ENCODE results near the gene GRID2.

Gene GRID2

DNA sequence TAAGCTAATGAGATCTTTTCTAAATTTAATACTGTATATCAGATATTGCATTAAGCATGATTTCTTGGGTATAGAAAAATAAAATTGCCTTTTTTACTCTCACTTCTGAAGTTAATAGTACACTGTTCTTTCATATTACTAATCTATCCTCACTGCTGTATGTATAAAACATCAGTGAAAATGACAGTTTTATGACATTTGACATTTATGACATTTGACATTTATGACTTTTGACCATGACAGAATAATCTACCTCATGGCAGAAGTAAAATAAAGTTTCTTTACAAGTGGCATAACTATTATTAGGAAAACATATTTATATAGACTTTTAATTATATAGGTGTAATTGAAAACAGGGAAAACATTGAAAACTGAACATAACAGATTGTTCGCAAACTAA is 13.3 kb downstream of the GRID2 start:
- no peak overlapping the region for H3K9ac ChIP-seq (ENCODE audit: low read length)
- no peak overlapping the region for H3K27ac ChIP-seq (ENCODE audit: low read depth, low read length)
- no peak overlapping the region for H2BK12ac ChIP-seq (ENCODE audit: low read length)
- no peak overlapping the region for H3K4me3 ChIP-seq (ENCODE audit: low read depth, low read length)
- no peaks in the 10 kb centered on the region for H3K79me1 ChIP-seq (ENCODE audit: low read length)
- no peak overlapping the region for H3K23ac ChIP-seq (ENCODE audit: low read length)
- H3K4me2 ChIP-seq (ENCODE audit: low read length) = no peak overlapping the region
- H4K91ac ChIP-seq (ENCODE audit: low read depth, low read length) = no peak overlapping the region
- H3K14ac ChIP-seq (ENCODE audit: low read length) = no peak overlapping the region
- no peaks in the 10 kb centered on the region for H3K36me3 ChIP-seq (ENCODE audit: control insufficient read depth in 1 of 2, insufficient read depth in 2 of 2, low read length in 2 of 2)
- H2AFZ ChIP-seq (ENCODE audit: insufficient read depth, low read length, poor library complexity) = no peak overlapping the region
- no peak overlapping the region for H4K12ac ChIP-seq (ENCODE audit: low read depth, low read length)
- H2BK120ac ChIP-seq (ENCODE audit: insufficient read depth, low read length, poor library complexity) = no peak overlapping the region
- no peaks in the 10 kb centered on the region for H3K79me2 ChIP-seq (ENCODE audit: control insufficient read depth, insufficient read depth, low read length, poor library complexity)
- WGBS (ENCODE audit: extremely low coverage, insufficient coverage, insufficient read length) = no CpG with 5 or more reads among the region's 1 CpG
- no peak overlapping the region for H3K18ac ChIP-seq (ENCODE audit: low read length)
- no peaks in the 10 kb centered on the region for H3K9me3 ChIP-seq (ENCODE audit: insufficient read depth, low read depth, low read length)
- no peaks in the 10 kb centered on the region for H3K27me3 ChIP-seq (ENCODE audit: insufficient read depth, low read length)
- H2BK5ac ChIP-seq (ENCODE audit: low read depth, low read length, poor library complexity) = no peak overlapping the region
- no peak for DNase-seq
- H3K4ac ChIP-seq (ENCODE audit: low read depth, low read length) = no peak overlapping the region
- no peaks in the 10 kb centered on the region for H3K4me1 ChIP-seq (ENCODE audit: control insufficient read depth in 1 of 2, insufficient read depth in 2 of 2, low read length in 2 of 2)
- H2AK5ac ChIP-seq (ENCODE audit: low read length) = no peak overlapping the region
- H4K8ac ChIP-seq (ENCODE audit: low read depth, low read length) = no peak overlapping the region

DNA sequence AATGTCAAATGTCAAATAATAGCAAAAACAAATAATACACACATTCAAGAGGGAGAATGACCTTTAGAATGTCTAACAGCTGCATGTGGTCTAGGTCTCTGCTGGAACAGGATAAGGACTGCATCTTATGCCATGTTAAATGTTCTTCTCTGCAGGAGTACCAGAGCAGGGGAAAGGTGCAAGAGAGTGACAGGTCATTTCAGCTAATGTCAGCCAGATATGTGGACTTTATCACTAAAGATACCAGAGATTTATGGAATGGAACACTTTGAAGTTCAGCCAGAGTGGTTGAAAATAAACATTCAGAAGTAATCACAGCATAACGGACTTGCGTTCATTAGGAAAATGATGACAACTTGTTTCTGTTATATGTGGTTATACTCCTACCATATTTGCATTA is 24.3 kb downstream of the GRID2 start:
- H2BK5ac ChIP-seq (ENCODE audit: low read depth, low read length, poor library complexity) = no peak overlapping the region
- DNase-seq = no peak

DNA sequence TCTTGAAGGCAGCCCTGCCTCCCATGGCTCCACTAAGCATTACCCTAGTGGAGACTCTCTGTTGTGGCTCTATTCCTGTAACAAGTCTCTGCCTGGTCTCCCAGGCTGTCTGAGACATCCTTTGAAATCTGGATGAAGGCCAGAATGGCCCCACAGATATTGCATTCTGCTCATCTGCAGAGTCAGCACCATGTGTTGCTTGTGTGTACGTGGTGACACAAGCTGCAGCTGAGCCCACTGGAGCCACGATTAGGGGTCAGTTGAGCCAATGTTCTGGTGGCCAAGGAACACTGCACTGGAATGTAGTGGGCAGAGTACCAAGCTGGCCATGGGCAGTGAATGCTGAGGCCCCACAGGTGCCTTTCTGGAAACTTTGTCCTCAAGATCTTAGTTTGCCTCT is 29.2 kb downstream of the GRID2 start:
- Histone ChIP-seq H3K18ac (ENCODE audit: low read length) (no peak overlapping the region), H4K12ac (ENCODE audit: low read depth, low read length) (no peak overlapping the region), H3K4me2 (ENCODE audit: low read length) (no peak overlapping the region), H3K27me3 (ENCODE audit: insufficient read depth, low read length) (no peaks in the 10 kb centered on the region), H4K8ac (ENCODE audit: low read depth, low read length) (no peak overlapping the region), H3K4me3 (ENCODE audit: low read depth, low read length) (no peak overlapping the region), H3K14ac (ENCODE audit: low read length) (no peak overlapping the region), H3K27ac (ENCODE audit: low read depth, low read length) (no peak overlapping the region), H2BK120ac (ENCODE audit: insufficient read depth, low read length, poor library complexity) (no peak overlapping the region), H2AFZ (ENCODE audit: insufficient read depth, low read length, poor library complexity) (no peak overlapping the region), H3K9me3 (ENCODE audit: insufficient read depth, low read depth, low read length) (no peaks in the 10 kb centered on the region), H3K4me1 (ENCODE audit: control insufficient read depth in 1 of 2, insufficient read depth in 2 of 2, low read length in 2 of 2) (no peaks in the 10 kb centered on the region), H3K4ac (ENCODE audit: low read depth, low read length) (no peak overlapping the region), H4K91ac (ENCODE audit: low read depth, low read length) (no peak overlapping the region), H3K79me1 (ENCODE audit: low read length) (no peaks in the 10 kb centered on the region), H3K9ac (ENCODE audit: low read length) (no peak overlapping the region), H3K23ac (ENCODE audit: low read length) (no peak overlapping the region), H3K36me3 (ENCODE audit: control insufficient read depth in 1 of 2, insufficient read depth in 2 of 2, low read length in 2 of 2) (no peaks in the 10 kb centered on the region), H2BK12ac (ENCODE audit: low read length) (no peak overlapping the region), H3K79me2 (ENCODE audit: control insufficient read depth, insufficient read depth, low read length, poor library complexity) (no peaks in the 10 kb centered on the region), H2AK5ac (ENCODE audit: low read length) (no peak overlapping the region), H2BK5ac (ENCODE audit: low read depth, low read length, poor library complexity) (no peak overlapping the region)
- WGBS (ENCODE audit: extremely low coverage, insufficient coverage, insufficient read length) = no CpG with 5 or more reads among the region's 2 CpGs
- DNase-seq = no peak

More for the DNA sequence above, 24.3 kb downstream of the GRID2 start:
- Histone ChIP-seq H4K91ac (ENCODE audit: low read depth, low read length) (no peak overlapping the region), H3K79me1 (ENCODE audit: low read length) (no peaks in the 10 kb centered on the region), H3K36me3 (ENCODE audit: control insufficient read depth in 1 of 2, insufficient read depth in 2 of 2, low read length in 2 of 2) (no peaks in the 10 kb centered on the region), H3K27me3 (ENCODE audit: insufficient read depth, low read length) (no peaks in the 10 kb centered on the region), H3K27ac (ENCODE audit: low read depth, low read length) (no peak overlapping the region), H3K4ac (ENCODE audit: low read depth, low read length) (no peak overlapping the region), H2BK12ac (ENCODE audit: low read length) (no peak overlapping the region), H4K8ac (ENCODE audit: low read depth, low read length) (no peak overlapping the region), H2AK5ac (ENCODE audit: low read length) (no peak overlapping the region), H2BK120ac (ENCODE audit: insufficient read depth, low read length, poor library complexity) (no peak overlapping the region), H3K4me3 (ENCODE audit: low read depth, low read length) (no peak overlapping the region), H3K18ac (ENCODE audit: low read length) (no peak overlapping the region), H3K23ac (ENCODE audit: low read length) (no peak overlapping the region), H3K14ac (ENCODE audit: low read length) (no peak overlapping the region), H3K4me2 (ENCODE audit: low read length) (no peak overlapping the region), H3K9me3 (ENCODE audit: insufficient read depth, low read depth, low read length) (no peaks in the 10 kb centered on the region), H4K12ac (ENCODE audit: low read depth, low read length) (no peak overlapping the region), H3K79me2 (ENCODE audit: control insufficient read depth, insufficient read depth, low read length, poor library complexity) (no peaks in the 10 kb centered on the region), H2AFZ (ENCODE audit: insufficient read depth, low read length, poor library complexity) (no peak overlapping the region), H3K9ac (ENCODE audit: low read length) (no peak overlapping the region), H3K4me1 (ENCODE audit: control insufficient read depth in 1 of 2, insufficient read depth in 2 of 2, low read length in 2 of 2) (no peaks in the 10 kb centered on the region)
- no CpG with 5 or more reads among the region's 2 CpGs for WGBS (ENCODE audit: extremely low coverage, insufficient coverage, insufficient read length)

DNA sequence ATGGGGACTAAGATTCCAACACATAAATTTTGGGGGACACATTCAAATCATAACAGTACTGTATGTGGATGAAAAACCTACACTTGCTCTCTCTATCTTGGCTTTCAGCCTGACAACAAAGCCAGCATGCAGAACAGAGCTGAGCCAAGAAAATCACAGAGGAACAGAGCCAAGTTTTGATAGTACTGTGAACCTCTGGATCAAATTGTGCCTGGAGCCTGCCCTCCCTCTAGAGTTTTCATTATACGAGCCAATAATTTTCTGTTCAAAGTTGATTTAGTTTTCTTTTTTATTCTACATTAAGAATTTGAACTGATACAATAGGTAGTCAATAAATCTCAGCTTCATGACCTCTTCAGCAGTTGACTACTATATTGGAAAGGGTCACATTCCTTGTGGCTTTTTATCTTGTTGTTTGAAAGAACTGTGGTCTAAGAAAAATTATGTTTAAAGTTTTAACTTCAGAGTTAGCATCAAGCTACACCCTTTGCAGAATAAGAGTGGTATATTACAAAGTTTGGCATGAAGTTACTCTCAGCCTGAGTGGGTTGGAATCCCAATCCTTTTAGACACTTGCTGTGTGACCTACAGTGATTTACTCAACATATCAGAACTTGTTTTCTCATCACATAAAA is 31.1 kb downstream of the GRID2 start:
- no peak overlapping the region for H3K23ac ChIP-seq (ENCODE audit: low read length)
- H3K9me3 ChIP-seq (ENCODE audit: insufficient read depth, low read depth, low read length) = no peaks in the 10 kb centered on the region
- H3K14ac ChIP-seq (ENCODE audit: low read length) = no peak overlapping the region
- H3K4me2 ChIP-seq (ENCODE audit: low read length) = no peak overlapping the region
- H3K4me1 ChIP-seq (ENCODE audit: control insufficient read depth in 1 of 2, insufficient read depth in 2 of 2, low read length in 2 of 2) = no peaks in the 10 kb centered on the region
- no peak overlapping the region for H4K91ac ChIP-seq (ENCODE audit: low read depth, low read length)
- no peak overlapping the region for H4K8ac ChIP-seq (ENCODE audit: low read depth, low read length)
- no peak overlapping the region for H3K9ac ChIP-seq (ENCODE audit: low read length)
- H2BK12ac ChIP-seq (ENCODE audit: low read length) = no peak overlapping the region
- no peaks in the 10 kb centered on the region for H3K79me1 ChIP-seq (ENCODE audit: low read length)
- H3K4me3 ChIP-seq (ENCODE audit: low read depth, low read length) = no peak overlapping the region
- WGBS (ENCODE audit: extremely low coverage, insufficient coverage, insufficient read length) = no CpG with 5 or more reads among the region's 1 CpG
- H3K27me3 ChIP-seq (ENCODE audit: insufficient read depth, low read length) = no peaks in the 10 kb centered on the region
- H2BK5ac ChIP-seq (ENCODE audit: low read depth, low read length, poor library complexity) = no peak overlapping the region
- no peak for DNase-seq
- no peak overlapping the region for H3K18ac ChIP-seq (ENCODE audit: low read length)
- no peak overlapping the region for H2AK5ac ChIP-seq (ENCODE audit: low read length)
- no peaks in the 10 kb centered on the region for H3K36me3 ChIP-seq (ENCODE audit: control insufficient read depth in 1 of 2, insufficient read depth in 2 of 2, low read length in 2 of 2)
- H3K4ac ChIP-seq (ENCODE audit: low read depth, low read length) = no peak overlapping the region
- no peak overlapping the region for H2BK120ac ChIP-seq (ENCODE audit: insufficient read depth, low read length, poor library complexity)
- no peaks in the 10 kb centered on the region for H3K79me2 ChIP-seq (ENCODE audit: control insufficient read depth, insufficient read depth, low read length, poor library complexity)
- no peak overlapping the region for H3K27ac ChIP-seq (ENCODE audit: low read depth, low read length)
- H2AFZ ChIP-seq (ENCODE audit: insufficient read depth, low read length, poor library complexity) = no peak overlapping the region
- H4K12ac ChIP-seq (ENCODE audit: low read depth, low read length) = no peak overlapping the region

All from trophoblast cell (in vitro differentiated cells and primary cell).